H1 (cell line): ENCODE data around the gene FOXL2. TPM values are rescaled to one million over a fixed set of nuclear protein-coding genes. Genes with fewer than 3 reads are reported as not detected.

Source experiments
- CTCF ChIA-PET: fragments of 300-600 bp; sonication (Branson Sonifier 250); formaldehyde crosslinking; loops from one replicate; lab custom pipeline; 2021; ENCODE audit not compliant: partially characterized antibody; lab: Charles Lee
- POLR2A ChIA-PET: fragments of 300-600 bp; sonication (Branson Sonifier 250); formaldehyde crosslinking; loops from one replicate; lab custom pipeline; 2021; ENCODE audit warnings: inconsistent platforms; ENCODE audit not compliant: partially characterized antibody; lab: Charles Lee
- DNase-seq, 2 experiments: peaks; one replicate each; pipeline versions ENCODE4 v3.0.0 to v3.0.0-alpha.2; 2010 to 2022; ENCODE audit warnings: low spot score in 2 of 2, low read depth in 1 of 2, mixed read lengths in 1 of 2
- FAIRE-seq: peaks from 2 replicates; lab custom pipeline; 2011; peaks lifted over from hg19 to GRCh38; lab: Jason Lieb, UNC
- H2AFZ ChIP-seq: 2 replicates; pipeline ENCODE4 v1.8.1; 2012; ENCODE audit warnings: low read length, inconsistent platforms
- H2AK5ac ChIP-seq: 2 replicates; pipeline ENCODE4 v1.6.1; 2013; ENCODE audit warnings: low read depth, low read length
- H2BK120ac ChIP-seq: replicated peaks from 2 replicates; pipeline ENCODE3; 2013; ENCODE audit warnings: low read depth, low read length, inconsistent platforms
- H2BK12ac ChIP-seq: 2 replicates; pipeline ENCODE4 v1.6.1; 2013; ENCODE audit warnings: low read depth, low read length
- H2BK15ac ChIP-seq: 2 replicates; pipeline ENCODE4 v1.6.1; 2013; ENCODE audit warnings: low read length
- H2BK20ac ChIP-seq: 2 replicates; pipeline ENCODE4 v1.6.1; 2013; ENCODE audit warnings: low read length
- H2BK5ac ChIP-seq: 2 replicates; pipeline ENCODE4 v1.6.1; 2013; ENCODE audit warnings: low read depth, low read length
- H3K14ac ChIP-seq: 2 replicates; pipeline ENCODE4 v1.6.1; 2013; ENCODE audit warnings: inconsistent platforms; ENCODE audit not compliant: insufficient read length
- H3K18ac ChIP-seq: 2 replicates; pipeline ENCODE4 v1.6.1; 2013; ENCODE audit warnings: low read length; ENCODE audit errors: extremely low read depth
- H3K23ac ChIP-seq: 2 replicates; pipeline ENCODE4 v1.6.1; 2013; ENCODE audit warnings: inconsistent platforms; ENCODE audit not compliant: insufficient read length
- H3K23me2 ChIP-seq: 2 replicates; pipeline ENCODE4 v1.6.1; 2013; ENCODE audit warnings: low read depth, low read length
- H3K27ac ChIP-seq: 2 replicates; pipeline ENCODE4 v1.6.1; 2011; ENCODE audit warnings: low read depth, low read length, inconsistent platforms
- H3K27me3 ChIP-seq, 4 experiments: replicated peaks in 1 of 4; 1 replicate in 1 of 4; 2 replicates in 3 of 4; pipeline versions ENCODE4 v1.6.1 to v1.8.1; 2011 to 2013; ENCODE audit warnings: low read length in 3 of 4, mild to moderate bottlenecking in 3 of 4, inconsistent platforms in 2 of 4, mixed read lengths in 2 of 4, moderate library complexity in 1 of 4; ENCODE audit not compliant: control insufficient read depth in 3 of 4, insufficient read depth in 3 of 4; ENCODE audit errors: extremely low read depth in 1 of 4
- H3K36me3 ChIP-seq, 4 experiments: 2 replicates each; pipeline versions ENCODE4 v1.6.1 to v1.8.1; 2011 to 2013; ENCODE audit warnings: mild to moderate bottlenecking in 4 of 4, low read length in 3 of 4, moderate library complexity in 2 of 4, control low read depth in 1 of 4, inconsistent platforms in 1 of 4; ENCODE audit not compliant: insufficient read depth in 4 of 4, control insufficient read depth in 2 of 4
- H3K4ac ChIP-seq: replicated peaks from 2 replicates; pipeline ENCODE3; 2013; ENCODE audit warnings: low read length, low read depth, mixed read lengths, inconsistent platforms; ENCODE audit not compliant: insufficient read length
- H3K4me1 ChIP-seq, 4 experiments: replicated peaks in 1 of 4; 1 replicate in 1 of 4; 2 replicates in 3 of 4; pipeline versions ENCODE4 v1.6.1 to v1.8.1; 2011 to 2013; ENCODE audit warnings: low read length in 3 of 4, inconsistent platforms in 2 of 4, mixed read lengths in 1 of 4; ENCODE audit not compliant: insufficient read depth in 4 of 4, control insufficient read depth in 3 of 4
- H3K4me2 ChIP-seq, 2 experiments: 2 replicates each; pipeline versions ENCODE4 v1.6.1 to v1.8.1; 2011 to 2013; ENCODE audit warnings: low read depth in 2 of 2, low read length in 2 of 2, control low read depth in 1 of 2, inconsistent platforms in 1 of 2, mild to moderate bottlenecking in 1 of 2; ENCODE audit not compliant: insufficient read depth in 1 of 2
- H3K4me3 ChIP-seq, 4 experiments: fragments of 200-600, 300-600 bp in 1 of 4; sonication (generic), shearing (Covaris generic), sonication (Bioruptor Twin) in 1 of 4; 2 replicates each; pipeline versions ENCODE4 v1.5.1 to v1.8.1; 2011 to 2016; ENCODE audit warnings: low read length in 4 of 4, low read depth in 3 of 4, control low read depth in 2 of 4, inconsistent platforms in 2 of 4, mild to moderate bottlenecking in 2 of 4, mixed read lengths in 1 of 4, moderate library complexity in 1 of 4; ENCODE audit not compliant: insufficient read depth in 2 of 4; ENCODE audit errors: extremely low read depth in 1 of 4
- H3K56ac ChIP-seq: replicated peaks from 2 replicates; pipeline ENCODE3; 2013; ENCODE audit warnings: low read depth, mild to moderate bottlenecking, mixed read lengths, low read length, inconsistent platforms; ENCODE audit not compliant: insufficient read length
- H3K79me1 ChIP-seq: 2 replicates; pipeline ENCODE4 v1.6.1; 2013; ENCODE audit warnings: low read depth, low read length, control low read depth
- H3K79me2 ChIP-seq, 2 experiments: 2 replicates each; pipeline versions ENCODE4 v1.6.1 to v1.8.1; 2012 to 2013; ENCODE audit warnings: low read length in 2 of 2, mild to moderate bottlenecking in 2 of 2, inconsistent platforms in 1 of 2; ENCODE audit not compliant: insufficient read depth in 2 of 2, control insufficient read depth in 1 of 2
- H3K9ac ChIP-seq, 4 experiments: replicated peaks in 1 of 4; 1 replicate in 1 of 4; 2 replicates in 3 of 4; pipeline versions ENCODE4 v1.6.1 to v1.8.1; 2011 to 2013; ENCODE audit warnings: low read depth in 3 of 4, low read length in 3 of 4, control low read depth in 2 of 4, mild to moderate bottlenecking in 2 of 4, moderate library complexity in 2 of 4, inconsistent platforms in 1 of 4; ENCODE audit errors: extremely low read depth in 1 of 4
- H3K9me3 ChIP-seq, 2 experiments: 2 replicates each; pipeline versions ENCODE4 v1.6.1 to v1.8.1; 2012 to 2013; ENCODE audit warnings: mild to moderate bottlenecking in 2 of 2, moderate library complexity in 2 of 2, control low read depth in 1 of 2, inconsistent platforms in 1 of 2, low read depth in 1 of 2, low read length in 1 of 2, mixed read lengths in 1 of 2; ENCODE audit not compliant: insufficient read depth in 2 of 2
- H4K20me1 ChIP-seq, 2 experiments: replicated peaks in 1 of 2; 2 replicates each; pipeline versions ENCODE3 to v1.8.1; 2011 to 2013; ENCODE audit warnings: inconsistent platforms in 2 of 2, low read length in 2 of 2, mild to moderate bottlenecking in 1 of 2; ENCODE audit not compliant: insufficient read depth in 2 of 2, control insufficient read depth in 1 of 2
- H4K5ac ChIP-seq: 2 replicates; pipeline ENCODE4 v1.6.1; 2013; ENCODE audit warnings: low read length, low read depth, mixed read lengths, inconsistent platforms; ENCODE audit not compliant: insufficient read length
- H4K8ac ChIP-seq: 2 replicates; pipeline ENCODE4 v1.8.0; 2013; ENCODE audit warnings: mild to moderate bottlenecking, moderate library complexity, low read length, inconsistent platforms; ENCODE audit not compliant: insufficient read depth; ENCODE audit errors: extremely low read depth
- H4K91ac ChIP-seq: replicated peaks from 2 replicates; pipeline ENCODE3; 2013; ENCODE audit warnings: low read length, mixed read lengths, inconsistent platforms; ENCODE audit not compliant: insufficient read length
- BACH1 ChIP-seq: IDR thresholded peaks from 2 replicates; pipeline ENCODE4 v1.6.1; 2012; ENCODE audit warnings: low read length, improper control_type of control experiment
- BCL11A ChIP-seq, 2 experiments: IDR thresholded peaks; one replicate each; pipeline ENCODE4 v1.6.1; 2011; ENCODE audit warnings: low read depth in 2 of 2, low read length in 2 of 2, mild to moderate bottlenecking in 2 of 2
- CHD1 ChIP-seq: IDR thresholded peaks from 2 replicates; pipeline ENCODE4 v1.6.1; 2012; ENCODE audit warnings: low read depth, low read length, improper control_type of control experiment
- CHD2 ChIP-seq: IDR thresholded peaks from 2 replicates; pipeline ENCODE4 v1.6.1; 2012; ENCODE audit warnings: low read length, improper control_type of control experiment
- E2F6 ChIP-seq: IDR thresholded peaks from 2 replicates; pipeline ENCODE4 v1.6.1; 2012; ENCODE audit warnings: inconsistent platforms
- GABPA ChIP-seq: IDR thresholded peaks from 2 replicates; pipeline ENCODE4 v1.6.1; 2011; ENCODE audit warnings: mild to moderate bottlenecking, low read length, moderate library complexity, borderline replicate concordance; ENCODE audit not compliant: insufficient read depth
- KDM1A ChIP-seq: fragments of 200-600, 300-600 bp; sonication (generic); IDR thresholded peaks from 2 replicates; pipeline ENCODE4 v1.7.1; 2016; ENCODE audit warnings: mild to moderate bottlenecking, low read length, borderline replicate concordance
- KDM5A ChIP-seq: fragments of 200-600 bp; IDR thresholded peaks from 2 replicates; pipeline ENCODE4 v1.7.1; 2012; ENCODE audit warnings: mild to moderate bottlenecking, low read length, inconsistent platforms, mixed read lengths
- MAX ChIP-seq: IDR thresholded peaks from 2 replicates; pipeline ENCODE4 v1.6.1; 2012; ENCODE audit warnings: inconsistent platforms
- POU5F1 ChIP-seq: IDR thresholded peaks from 2 replicates; pipeline ENCODE4 v1.6.1; 2011; ENCODE audit warnings: low read depth, mild to moderate bottlenecking, low read length, moderate library complexity
- SP4 ChIP-seq: IDR thresholded peaks from 2 replicates; pipeline ENCODE4 v1.6.1; 2012; ENCODE audit warnings: low read length, inconsistent platforms
- SRF ChIP-seq: IDR thresholded peaks from 2 replicates; pipeline ENCODE4 v1.6.1; 2011; ENCODE audit warnings: mild to moderate bottlenecking, low read depth, low read length, moderate library complexity
- TAF7 ChIP-seq: optimal IDR thresholded peaks from 2 replicates; pipeline ENCODE3; 2011; ENCODE audit warnings: low read depth, mild to moderate bottlenecking, inconsistent platforms, low read length, moderate library complexity, borderline replicate concordance
- TBP ChIP-seq: IDR thresholded peaks from 2 replicates; pipeline ENCODE4 v1.6.1; 2011; ENCODE audit warnings: low read depth, low read length, improper control_type of control experiment
- TEAD4 ChIP-seq: IDR thresholded peaks from 2 replicates; pipeline ENCODE4 v1.6.1; 2012; ENCODE audit warnings: low read depth, low read length, inconsistent platforms, mixed read lengths
- WGBS, 2 experiments: shearing (Covaris generic) in 1 of 2; methylation state at CpG; one replicate each; pipeline versions ENCODE4 v1.1.6 to v1.1.7; 2013 to 2015; ENCODE audit warnings: low lambda C conversion rate in 2 of 2, mixed read lengths in 2 of 2, inconsistent platforms in 1 of 2, low coverage in 1 of 2, missing lambda C conversion rate in 1 of 2; ENCODE audit not compliant: insufficient replicate concordance in 2 of 2, insufficient coverage in 1 of 2, insufficient read length in 1 of 2; ENCODE audit errors: extremely low coverage in 1 of 2, missing lambda C conversion rate in 1 of 2; 5-methylcytosine and 5-hydroxymethylcytosine counted together
- polyA plus RNA-seq, 7 experiments: library from polyadenylated mRNA; depleted of rRNA in 3 of 7; stranded (reverse) in 5 of 7; unstranded in 2 of 7; fragments of >200 nt in 5 of 7; fragments of 200-250 nt in 2 of 7; gene quantifications; 1 replicate in 5 of 7; 2 replicates in 1 of 7; 4 replicates in 1 of 7; pipeline versions ENCODE4 v1.2.1 to v1.2.3, GENCODE V29; 2011 to 2013; ENCODE audit warnings: missing spikeins in 2 of 7, mixed read lengths in 2 of 7
- total RNA-seq: library from RNA; stranded (reverse); fragmentation: NEBNext Ultra II Directional; extraction: Animal tissue kit (Norgen Biotek cat#: 25700); gene quantifications from 2 replicates; pipeline ENCODE4 v1.2.1, GENCODE V29; 2021

Gene FOXL2
- total and polyA plus RNA-seq, 2 of the 8 experiments (the other 6 are each of a cell fraction or from before 2014, with no cell fraction given): 0.59 to 2.4 TPM

GRCh38 chr3:138984816-138985215 lies 37.9 kb upstream of the FOXL2 start:
- Histone ChIP-seq H3K4me1 (no peaks in the 10 kb centered on the region), H2BK15ac (no peak overlapping the region), H3K9ac (no peak overlapping the region; a peak in 1 of 7 replicates), H2AFZ (no peak overlapping the region), H2BK12ac (no peak overlapping the region), H3K4me2 (no peak overlapping the region), H3K79me2 (no peaks in the 10 kb centered on the region), H4K20me1 (no peaks in the 10 kb centered on the region), H2AK5ac (no peak overlapping the region), H3K4me3 (no peak overlapping the region), H4K5ac (no peak overlapping the region), H3K27ac (no peak overlapping the region), H3K36me3 (no peaks in the 10 kb centered on the region), H4K8ac (no peak overlapping the region), H4K91ac (no peak overlapping the region), H3K23ac (no peak overlapping the region), H3K23me2 (no peaks in the 10 kb centered on the region), H3K79me1 (no peaks in the 10 kb centered on the region), H2BK20ac (no peak overlapping the region), H3K56ac (no peak overlapping the region), H2BK120ac (no peak overlapping the region), H2BK5ac (no peak overlapping the region), H3K14ac (no peak overlapping the region), H3K18ac (no peak overlapping the region), H3K4ac (no peak overlapping the region), H3K9me3 (no peaks in the 10 kb centered on the region), H3K27me3 (no peaks in the 10 kb centered on the region)
- CTCF ChIA-PET: interaction anchor here (0.7 to 15.1 kb wide), 3 partner anchors 49 to 369 kb away, joined by 3 to 223 read pairs (median 4); no protein-coding TSS in a partner anchor
- WGBS, 2 experiments: 59% methylated on average over 3 of the region's 3 CpGs; no CpG with 5 or more reads in 1 of the 2 experiments
- POLR2A ChIA-PET: no interaction called here
- FAIRE-seq: no peak
- DNase-seq: no peak
- TF ChIP-seq TAF7 (no peak), E2F6 (no peak), SRF (no peak), CHD1 (no peak), SP4 (no peak), POU5F1 (no peak), BACH1 (no peak), GABPA (no peak), CHD2 (no peak), KDM5A (no peak), BCL11A (IDR thresholded peaks at IDR 0.05; ENCODE audit: low read depth in 2 of 2, low read length in 2 of 2) (no peak), TEAD4 (no peak), TBP (no peak), KDM1A (no peak), MAX (no peak)
